ENCODE measurements around the gene CHAC2. TPM values are rescaled to one million over a fixed set of nuclear protein-coding genes. Genes with fewer than 3 reads are reported as not detected.

Gene CHAC2
- total RNA-seq, 1 experiment from 2014 or later = 8.8 TPM

GRCh38 chr2:53777134-53777533 is 9.5 kb downstream of the CHAC2 start:
- BruUV-seq (replicated peaks) = no TSS peak
- CTCF ChIA-PET = no interaction called here
- no peak overlapping the region for H3K27ac Mint-ChIP-seq (ENCODE audit: unreplicated experiment)
- intact Hi-C loops (cut with micrococcal nuclease; ENCODE audit: unreplicated experiment) = no loop called here
- peaks cover 12% of the 10 kb centered on the region for H3K36me3 Mint-ChIP-seq (ENCODE audit: insufficient read depth, unreplicated experiment)
- no peak for DNase-seq
- no peaks in the 10 kb centered on the region for H3K9me3 Mint-ChIP-seq (ENCODE audit: low read depth, unreplicated experiment)
- no peak overlapping the region for H3K4me3 Mint-ChIP-seq (ENCODE audit: low read depth, unreplicated experiment)
- TF ChIP-seq CTCF (IDR thresholded peaks at IDR 0.05; ENCODE audit: unreplicated experiment) = no peak
- H3K27me3 Mint-ChIP-seq (ENCODE audit: unreplicated experiment) = no peaks in the 10 kb centered on the region
- peaks cover 8% of the 10 kb centered on the region for H3K4me1 Mint-ChIP-seq (ENCODE audit: low read depth, unreplicated experiment)

GRCh38 chr2:53778536-53779162 is 11.0 kb downstream of the CHAC2 start:
- no TSS peak for BruUV-seq (replicated peaks)
- H3K4me3 Mint-ChIP-seq (ENCODE audit: low read depth, unreplicated experiment) = no peak overlapping the region
- intact Hi-C loops (cut with micrococcal nuclease; ENCODE audit: unreplicated experiment) = no loop called here
- peaks cover 8% of the 10 kb centered on the region for H3K4me1 Mint-ChIP-seq (ENCODE audit: low read depth, unreplicated experiment)
- no peaks in the 10 kb centered on the region for H3K27me3 Mint-ChIP-seq (ENCODE audit: unreplicated experiment)
- peaks cover 12% of the 10 kb centered on the region for H3K36me3 Mint-ChIP-seq (ENCODE audit: insufficient read depth, unreplicated experiment)
- DNase-seq = no peak
- no peak for TF ChIP-seq CTCF (IDR thresholded peaks at IDR 0.05; ENCODE audit: unreplicated experiment)
- H3K27ac Mint-ChIP-seq (ENCODE audit: unreplicated experiment) = no peak overlapping the region
- CTCF ChIA-PET = no interaction called here
- no peaks in the 10 kb centered on the region for H3K9me3 Mint-ChIP-seq (ENCODE audit: low read depth, unreplicated experiment)

- CTCF ChIA-PET = no interaction called here
- no peak for TF ChIP-seq CTCF (IDR thresholded peaks at IDR 0.05; ENCODE audit: unreplicated experiment)
- Mint-ChIP-seq H3K27ac (ENCODE audit: unreplicated experiment) (no peak overlapping the region), H3K9me3 (ENCODE audit: low read depth, unreplicated experiment) (no peaks in the 10 kb centered on the region), H3K4me3 (ENCODE audit: low read depth, unreplicated experiment) (no peak overlapping the region), H3K36me3 (ENCODE audit: insufficient read depth, unreplicated experiment) (peaks cover 12% of the 10 kb centered on the region), H3K4me1 (ENCODE audit: low read depth, unreplicated experiment) (peaks cover 15% of the 10 kb centered on the region), H3K27me3 (ENCODE audit: unreplicated experiment) (no peaks in the 10 kb centered on the region)
- intact Hi-C loops (cut with micrococcal nuclease; ENCODE audit: unreplicated experiment) = no loop called here
- no TSS peak for BruUV-seq (replicated peaks)
- no peak for DNase-seq
These were observed 12.5 kb downstream of the CHAC2 start for GRCh38 chr2:53780056-53780455.

DNA sequence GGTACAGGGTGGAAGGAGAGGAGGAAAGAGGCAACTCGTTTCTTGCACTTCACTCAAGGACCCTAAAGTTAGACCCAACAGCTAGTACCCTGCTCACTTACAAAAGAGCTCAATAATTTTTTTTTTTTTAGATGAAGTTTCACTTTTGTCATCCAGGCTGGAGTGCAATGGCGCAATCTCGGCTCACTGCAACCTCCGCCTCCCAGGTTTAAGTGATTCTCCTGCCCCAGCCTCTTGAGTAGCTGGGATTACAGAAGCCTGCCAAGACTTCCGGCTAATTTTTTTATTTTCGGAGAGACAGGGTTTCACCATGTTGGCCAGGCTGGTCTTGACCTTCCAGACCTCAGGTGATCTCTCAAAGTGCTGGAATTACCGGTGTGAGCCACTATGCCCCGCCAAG is 15.1 kb downstream of the CHAC2 start:
- Mint-ChIP-seq H3K27ac (ENCODE audit: unreplicated experiment) (no peak overlapping the region), H3K36me3 (ENCODE audit: insufficient read depth, unreplicated experiment) (peaks cover 29% of the 10 kb centered on the region), H3K4me3 (ENCODE audit: low read depth, unreplicated experiment) (no peak overlapping the region), H3K27me3 (ENCODE audit: unreplicated experiment) (no peaks in the 10 kb centered on the region), H3K9me3 (ENCODE audit: low read depth, unreplicated experiment) (no peaks in the 10 kb centered on the region), H3K4me1 (ENCODE audit: low read depth, unreplicated experiment) (peaks cover 10% of the 10 kb centered on the region)
- CTCF ChIA-PET = interaction anchor here (0.9 kb wide), 1 partner anchor 1222 kb away, joined by 4 read pairs; no protein-coding TSS in a partner anchor
- intact Hi-C loops (cut with micrococcal nuclease; ENCODE audit: unreplicated experiment) = no loop called here
- DNase-seq = no peak
- no peak for TF ChIP-seq CTCF (IDR thresholded peaks at IDR 0.05; ENCODE audit: unreplicated experiment)
- no TSS peak for BruUV-seq (replicated peaks)
